ENCODE measurements around the gene PPFIA3. TPM values are rescaled to one million over a fixed set of nuclear protein-coding genes. Genes with fewer than 3 reads are reported as not detected.

The PPFIA3 gene
- polyA plus RNA-seq, 1 experiment = 0.63 TPM

DNA sequence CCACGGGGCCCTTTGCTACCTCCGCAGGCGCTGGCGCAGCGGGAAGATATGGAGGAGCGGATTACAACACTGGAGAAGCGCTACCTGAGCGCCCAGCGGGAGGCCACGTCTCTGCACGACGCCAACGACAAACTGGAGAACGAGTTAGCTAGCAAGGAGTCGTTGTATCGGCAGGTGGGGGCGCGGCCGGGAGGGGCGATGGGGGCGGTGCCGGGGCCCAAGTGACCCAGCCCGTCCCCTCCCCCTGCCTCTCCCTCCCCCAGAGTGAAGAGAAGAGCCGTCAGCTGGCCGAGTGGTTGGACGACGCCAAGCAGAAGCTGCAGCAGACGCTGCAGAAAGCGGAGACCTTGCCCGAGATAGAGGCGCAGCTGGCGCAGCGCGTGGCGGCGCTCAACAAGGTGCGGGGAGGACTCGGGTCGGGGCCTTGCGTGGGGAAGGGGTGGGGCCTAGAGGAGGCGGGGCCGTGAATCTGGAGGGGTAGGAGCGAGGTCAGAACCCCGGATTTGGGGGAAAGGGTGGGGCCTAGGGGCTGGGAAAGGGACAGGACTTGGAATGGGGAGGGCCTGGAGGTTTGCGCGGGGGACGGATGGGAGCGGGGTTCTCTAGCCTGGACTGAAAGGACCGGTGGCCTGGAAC, 13.7 kb downstream of the PPFIA3 start:
- peaks cover 4% of the 10 kb centered on the region; the same call in 1 of the 2 replicates for H3K9me3 ChIP-seq (ENCODE audit: control insufficient read depth, insufficient read depth, low read length)
- H3K27ac ChIP-seq (ENCODE audit: low read depth, low read length) = peak overlapping the region; percentile 11
- CTCF ChIA-PET = interaction anchor here (0.6 to 3.0 kb wide), 4 partner anchors 10 to 66 kb away, joined by 3 to 17 read pairs (median 8); no protein-coding TSS in a partner anchor

DNA sequence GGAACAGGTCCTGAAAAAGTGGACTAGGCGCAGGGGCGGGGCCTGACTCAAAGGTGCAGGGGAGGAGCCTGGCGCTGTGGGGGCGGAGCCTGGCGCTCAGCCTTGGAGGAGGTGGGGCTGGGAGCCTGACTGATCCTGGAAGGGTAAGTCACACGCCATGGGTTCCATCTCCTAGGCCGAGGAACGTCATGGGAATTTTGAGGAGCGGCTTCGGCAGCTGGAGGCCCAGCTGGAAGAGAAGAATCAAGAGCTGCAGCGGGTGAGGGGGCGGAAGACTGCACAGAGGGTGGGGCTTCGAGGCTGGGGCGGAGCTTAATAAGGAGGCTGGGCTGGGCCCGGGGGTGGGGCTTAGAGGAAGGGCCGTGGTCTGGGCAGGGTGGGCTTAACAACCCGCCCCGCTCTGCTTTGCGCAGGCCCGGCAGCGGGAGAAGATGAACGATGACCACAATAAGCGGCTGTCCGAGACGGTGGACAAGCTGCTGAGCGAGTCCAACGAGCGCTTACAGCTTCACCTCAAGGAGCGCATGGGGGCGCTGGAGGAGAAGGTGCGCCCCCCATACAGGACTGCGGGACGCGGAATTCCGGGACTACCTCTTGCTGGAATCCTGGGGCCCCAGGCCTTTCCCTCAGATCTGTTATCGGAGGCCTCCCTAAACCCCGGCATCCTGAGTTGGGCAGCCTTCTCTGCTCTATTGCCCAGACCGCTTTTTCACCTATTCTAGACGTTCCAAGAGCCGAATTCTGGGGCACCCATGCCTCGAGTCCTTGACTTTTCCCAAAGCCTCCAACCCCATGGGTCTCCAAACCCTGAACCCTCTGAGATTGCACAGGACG, 14.5 kb downstream of the PPFIA3 start:
- no peak for DNase-seq (ENCODE audit: low read depth, low spot score)
- POLR2A ChIA-PET = interaction anchor here (1.1 kb wide), 1 partner anchor 17 kb away, joined by 4 read pairs; no protein-coding TSS in a partner anchor
- Histone ChIP-seq H3K27ac (ENCODE audit: low read depth, low read length) (peak overlapping the region; percentile 11), H3K27me3 (ENCODE audit: control insufficient read depth, insufficient read depth, low read length) (no peaks in the 10 kb centered on the region), H3K9me3 (ENCODE audit: control insufficient read depth, insufficient read depth, low read length) (peaks cover 4% of the 10 kb centered on the region; the same call in 1 of the 2 replicates), H3K4me3 (ENCODE audit: low read depth, low read length) (peak overlapping the region; percentile 38)
- TF ChIP-seq, protein P1, sequence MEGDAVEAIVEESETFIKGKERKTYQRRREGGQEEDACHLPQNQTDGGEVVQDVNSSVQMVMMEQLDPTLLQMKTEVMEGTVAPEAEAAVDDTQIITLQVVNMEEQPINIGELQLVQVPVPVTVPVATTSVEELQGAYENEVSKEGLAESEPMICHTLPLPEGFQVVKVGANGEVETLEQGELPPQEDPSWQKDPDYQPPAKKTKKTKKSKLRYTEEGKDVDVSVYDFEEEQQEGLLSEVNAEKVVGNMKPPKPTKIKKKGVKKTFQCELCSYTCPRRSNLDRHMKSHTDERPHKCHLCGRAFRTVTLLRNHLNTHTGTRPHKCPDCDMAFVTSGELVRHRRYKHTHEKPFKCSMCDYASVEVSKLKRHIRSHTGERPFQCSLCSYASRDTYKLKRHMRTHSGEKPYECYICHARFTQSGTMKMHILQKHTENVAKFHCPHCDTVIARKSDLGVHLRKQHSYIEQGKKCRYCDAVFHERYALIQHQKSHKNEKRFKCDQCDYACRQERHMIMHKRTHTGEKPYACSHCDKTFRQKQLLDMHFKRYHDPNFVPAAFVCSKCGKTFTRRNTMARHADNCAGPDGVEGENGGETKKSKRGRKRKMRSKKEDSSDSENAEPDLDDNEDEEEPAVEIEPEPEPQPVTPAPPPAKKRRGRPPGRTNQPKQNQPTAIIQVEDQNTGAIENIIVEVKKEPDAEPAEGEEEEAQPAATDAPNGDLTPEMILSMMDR (IDR thresholded peaks at IDR 0.05; ENCODE audit: low read depth, low read length) = peak; percentile 23
- CTCF ChIA-PET = interaction anchor here (0.6 to 3.0 kb wide), 4 partner anchors 10 to 65 kb away, joined by 3 to 17 read pairs (median 8); no protein-coding TSS in a partner anchor

More for the DNA sequence above, 13.7 kb downstream of the PPFIA3 start:
- Histone ChIP-seq H3K27me3 (ENCODE audit: control insufficient read depth, insufficient read depth, low read length) (no peaks in the 10 kb centered on the region), H3K4me3 (ENCODE audit: low read depth, low read length) (peak overlapping the region; percentile 7; the same call in 1 of the 2 replicates)
- DNase-seq (ENCODE audit: low read depth, low spot score) = no peak
- TF ChIP-seq, protein P1 (IDR thresholded peaks at IDR 0.05; ENCODE audit: low read depth, low read length) = no peak
- POLR2A ChIA-PET = interaction anchor here (0.7 to 1.1 kb wide), 2 partner anchors 17 to 713 kb away, joined by 4 to 8 read pairs; no protein-coding TSS in a partner anchor

DNA sequence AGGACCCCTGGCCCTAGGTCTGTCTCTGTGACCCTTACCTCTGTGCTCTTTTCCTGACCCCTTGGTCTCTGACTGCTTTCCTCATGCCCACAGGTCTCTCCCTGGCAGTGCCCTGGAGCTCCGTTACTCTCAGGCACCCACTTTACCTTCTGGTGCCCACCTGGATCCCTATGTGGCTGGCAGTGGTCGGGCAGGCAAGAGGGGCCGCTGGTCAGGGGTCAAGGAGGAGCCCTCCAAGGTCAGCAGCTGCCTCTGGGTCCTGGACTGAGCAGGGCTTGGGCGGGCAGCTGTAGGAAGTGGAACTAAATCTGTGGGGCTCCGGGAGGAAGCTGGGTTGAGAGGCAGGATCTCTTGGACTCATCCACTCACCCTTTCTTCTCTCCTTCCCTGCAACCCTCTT, 16.3 kb downstream of the PPFIA3 start:
- Histone ChIP-seq H3K27ac (ENCODE audit: low read depth, low read length) (no peak overlapping the region), H3K9me3 (ENCODE audit: control insufficient read depth, insufficient read depth, low read length) (no peaks in the 10 kb centered on the region; the same call in 1 of the 2 replicates), H3K4me3 (ENCODE audit: low read depth, low read length) (no peak overlapping the region), H3K27me3 (ENCODE audit: control insufficient read depth, insufficient read depth, low read length) (no peaks in the 10 kb centered on the region)
- CTCF ChIA-PET = interaction anchor here (3.0 kb wide), 1 partner anchor 11 kb away, joined by 12 read pairs; no protein-coding TSS in a partner anchor
- no peak for DNase-seq (ENCODE audit: low read depth, low spot score)
- TF ChIP-seq, protein P1 (IDR thresholded peaks at IDR 0.05; ENCODE audit: low read depth, low read length) = no peak
- POLR2A ChIA-PET = interaction anchor here (1.5 kb wide), 1 partner anchor 21 kb away, joined by 3 read pairs; the partner anchor contains the start of gene LIN7B

GRCh38 chr19:49136771-49137171, 17.4 kb downstream of the PPFIA3 start:
- no peaks in the 10 kb centered on the region; the same call in 1 of the 2 replicates for H3K9me3 ChIP-seq (ENCODE audit: control insufficient read depth, insufficient read depth, low read length)
- POLR2A ChIA-PET = interaction anchor here (1.5 kb wide), 1 partner anchor 22 kb away, joined by 3 read pairs; the partner anchor contains the start of gene LIN7B
- H3K27me3 ChIP-seq (ENCODE audit: control insufficient read depth, insufficient read depth, low read length) = no peaks in the 10 kb centered on the region
- TF ChIP-seq, protein P1 (IDR thresholded peaks at IDR 0.05; ENCODE audit: low read depth, low read length) = no peak
- no peak for DNase-seq (ENCODE audit: low read depth, low spot score)
- H3K27ac ChIP-seq (ENCODE audit: low read depth, low read length) = no peak overlapping the region
- CTCF ChIA-PET = no interaction called here
- no peak overlapping the region for H3K4me3 ChIP-seq (ENCODE audit: low read depth, low read length)
